Inferior parietal cortex (tissue), 1 donor: ENCODE results near the gene C10orf143.
"Not testable (repeated sequence)": the region's sequence is repeated elsewhere in the genome, so short reads cannot be mapped to it uniquely, and the experiment has no call there.

Experiments
- DNase-seq: peaks from one replicate; pipeline ENCODE4 v3.0.0-alpha.2; 2016; ENCODE audit errors: extremely low spot score

C10orf143 gene

DNA sequence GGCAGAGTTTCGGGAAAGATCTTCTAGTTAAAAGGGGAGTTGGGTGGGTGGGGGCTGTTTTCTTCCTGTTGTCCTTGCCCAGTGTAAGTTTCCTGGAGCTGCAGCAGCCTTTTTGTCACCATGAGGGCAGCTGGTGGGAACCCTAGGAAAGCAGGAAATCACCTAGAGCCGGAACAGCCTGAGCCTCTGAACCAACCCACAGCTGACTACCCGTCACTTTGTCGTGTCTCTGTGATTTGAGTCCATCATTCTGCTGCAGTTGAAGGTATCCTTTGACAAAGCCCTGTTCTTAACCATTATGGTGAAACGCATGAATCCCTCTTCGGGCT, 1.2 kb upstream of the C10orf143 start:
- no peak for DNase-seq

DNA sequence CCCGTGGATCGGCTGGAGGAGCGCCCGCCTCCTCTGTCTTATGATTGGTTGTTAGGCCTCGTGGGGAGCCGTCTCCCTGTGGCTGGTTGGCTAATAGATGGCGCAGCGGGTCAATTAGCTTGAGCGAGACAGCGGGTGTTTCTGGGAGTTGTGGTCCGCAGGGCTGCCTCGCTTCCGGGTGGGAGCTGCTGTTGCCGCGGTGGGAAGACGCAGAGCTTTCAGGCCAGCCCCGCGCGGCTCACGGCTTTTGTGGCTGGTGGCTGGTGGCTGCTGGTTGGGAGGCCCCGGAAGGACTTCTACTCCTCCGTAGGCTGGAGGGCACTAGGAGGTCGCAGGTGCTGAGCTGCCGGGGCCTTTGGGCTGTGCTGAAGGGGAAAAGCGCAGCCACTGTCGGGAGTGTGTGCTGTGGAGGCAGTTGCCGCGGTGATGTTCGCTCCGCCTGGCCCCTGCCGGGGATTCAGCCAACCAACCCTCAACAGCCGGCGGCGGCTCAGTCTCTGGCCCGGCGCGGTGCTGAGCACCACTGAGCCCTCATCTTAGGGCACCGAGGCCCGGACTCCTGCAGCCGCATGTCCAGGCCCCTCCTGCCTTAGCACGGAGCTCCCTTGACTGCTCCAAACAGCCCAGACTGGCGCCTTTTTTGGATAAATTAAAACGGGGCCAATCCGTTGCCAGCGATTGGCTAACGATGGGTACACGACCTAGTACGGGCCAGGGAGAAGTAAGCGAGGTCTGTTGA, 652 bp upstream of the C10orf143 start:
- DNase-seq: peak; percentile 98

DNA sequence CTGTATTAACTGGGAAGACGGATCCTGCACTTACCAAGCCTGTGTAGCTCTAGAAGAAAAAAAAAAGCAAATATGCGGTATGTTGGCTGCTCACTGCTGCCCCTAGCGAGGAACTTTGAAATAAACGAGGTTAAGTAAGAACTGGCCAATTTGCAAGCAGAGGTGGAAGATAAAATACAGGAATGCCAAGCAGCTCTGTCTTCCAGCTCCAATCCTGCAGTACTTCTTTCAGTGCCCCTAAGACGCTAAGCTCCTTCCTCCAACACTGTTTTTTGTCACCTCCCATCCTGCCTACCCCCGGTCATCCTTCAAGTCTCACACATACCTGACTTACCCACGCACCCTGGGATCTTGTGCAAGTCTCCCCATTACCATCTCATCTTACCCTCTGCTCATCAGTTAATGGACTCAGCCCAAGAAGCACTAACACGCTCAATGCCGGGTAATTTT, 809 bp downstream of the C10orf143 start:
- peak; percentile 91 for DNase-seq

DNA sequence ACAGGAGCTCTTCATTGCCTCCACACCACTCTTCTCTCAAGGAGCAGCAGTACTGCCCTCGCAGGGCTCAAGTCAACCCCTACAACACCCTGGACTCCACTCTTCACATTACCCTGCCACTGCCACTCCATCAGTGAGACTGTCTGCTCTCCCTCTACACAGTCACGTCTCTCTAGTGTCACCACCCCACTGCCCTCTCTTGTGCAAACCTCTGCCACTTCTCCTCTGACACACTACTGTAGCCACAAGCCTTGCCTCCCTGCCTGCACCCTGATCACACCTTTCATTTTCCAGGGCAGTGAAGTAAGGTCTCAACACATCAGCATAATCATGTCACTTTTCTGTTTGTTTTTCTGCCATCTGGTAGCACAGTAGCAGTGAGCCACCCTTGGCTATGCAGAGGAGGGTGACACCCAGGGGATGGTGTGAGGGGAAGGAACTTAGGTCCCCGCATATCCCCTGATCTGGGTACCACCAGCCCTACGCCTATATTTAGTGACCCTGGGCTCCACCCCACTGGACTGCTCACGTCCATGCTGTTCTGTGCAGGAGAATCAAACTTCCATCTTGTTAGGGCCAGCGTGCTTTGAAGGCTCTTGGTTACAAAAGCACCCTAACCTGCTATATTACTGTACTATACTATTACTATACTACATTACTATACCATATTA, 1.6 kb downstream of the C10orf143 start:
- no peak for DNase-seq

DNA sequence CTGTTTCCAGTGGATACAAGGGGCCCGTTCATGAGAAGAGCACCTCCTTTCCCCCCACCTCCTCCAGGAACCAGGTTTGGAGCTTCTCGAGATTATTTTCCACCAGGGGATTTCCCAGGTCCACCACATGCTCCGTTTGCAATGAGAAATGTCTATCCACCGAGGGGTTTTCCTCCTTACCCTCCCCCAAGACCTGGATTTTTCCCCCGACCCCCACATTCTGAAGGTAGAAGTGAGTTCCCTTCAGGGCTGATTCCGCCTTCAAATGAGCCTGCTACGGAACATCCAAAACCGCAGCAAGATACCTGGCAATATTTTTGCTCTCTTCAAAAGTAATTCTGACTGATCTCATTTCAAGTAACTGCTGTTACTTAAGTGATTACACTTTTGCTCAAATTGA, 2.5 kb downstream of the C10orf143 start:
- DNase-seq: not testable (repeated sequence)

DNA sequence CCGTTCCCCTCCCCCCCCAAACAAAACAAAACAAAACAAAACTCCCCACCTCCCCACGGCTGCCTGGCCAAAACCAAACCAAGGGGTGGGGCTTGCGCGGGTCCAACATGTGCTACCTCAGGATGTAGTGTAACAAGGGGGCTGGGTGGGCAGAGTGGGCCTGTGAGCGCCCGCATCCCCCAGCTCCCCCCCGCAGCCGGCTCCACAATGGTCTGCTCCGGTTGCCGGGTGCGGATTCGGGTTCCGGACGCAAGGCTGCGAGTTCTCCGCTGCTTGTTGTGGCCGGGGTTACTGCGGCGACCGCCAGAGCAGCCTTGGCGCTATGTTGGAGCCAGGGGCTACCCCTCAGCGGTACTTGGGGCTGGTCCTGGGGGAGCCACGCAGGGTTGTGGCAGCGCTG, 4.9 kb downstream of the C10orf143 start:
- DNase-seq: no peak

DNA sequence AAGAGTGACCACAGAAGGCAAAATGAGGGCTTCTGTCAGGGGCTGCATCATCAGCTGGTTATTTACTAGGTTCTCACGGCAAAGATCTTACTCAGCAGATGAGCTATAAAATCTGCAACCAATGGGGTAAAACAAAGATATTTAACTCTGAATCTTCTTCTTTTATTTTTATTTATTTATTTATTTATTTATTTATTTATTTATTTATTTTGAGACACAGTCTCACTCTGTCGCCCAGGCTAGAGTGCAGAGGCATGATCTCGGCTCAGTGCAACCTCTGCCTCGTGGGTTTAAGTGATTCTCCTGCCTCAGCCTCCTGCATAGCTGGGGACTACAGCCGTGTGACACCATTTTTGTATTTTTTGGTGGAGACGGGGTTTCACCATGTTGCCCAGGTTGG, 11.3 kb downstream of the C10orf143 start:
- no peak for DNase-seq

DNA sequence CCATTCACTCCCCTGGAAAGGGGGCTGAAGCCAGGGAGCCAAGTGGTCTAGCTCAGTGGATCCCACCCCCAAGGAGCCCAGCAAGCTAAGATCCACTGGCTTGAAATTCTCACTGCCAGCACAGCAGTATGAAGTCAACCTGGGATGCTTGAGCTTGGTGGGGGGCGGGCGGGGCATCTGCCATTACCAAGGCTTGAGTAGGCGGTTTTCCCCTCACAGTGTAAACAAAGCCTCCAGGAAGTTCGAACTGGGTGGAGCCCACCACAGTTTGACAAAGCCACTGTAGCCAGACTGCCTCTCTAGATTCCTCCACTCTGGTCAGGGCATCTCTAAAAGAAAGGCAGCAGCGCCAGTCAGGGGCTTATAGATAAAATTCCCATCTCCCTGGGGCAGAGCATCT, 20.1 kb downstream of the C10orf143 start:
- DNase-seq: not testable (repeated sequence)

DNA sequence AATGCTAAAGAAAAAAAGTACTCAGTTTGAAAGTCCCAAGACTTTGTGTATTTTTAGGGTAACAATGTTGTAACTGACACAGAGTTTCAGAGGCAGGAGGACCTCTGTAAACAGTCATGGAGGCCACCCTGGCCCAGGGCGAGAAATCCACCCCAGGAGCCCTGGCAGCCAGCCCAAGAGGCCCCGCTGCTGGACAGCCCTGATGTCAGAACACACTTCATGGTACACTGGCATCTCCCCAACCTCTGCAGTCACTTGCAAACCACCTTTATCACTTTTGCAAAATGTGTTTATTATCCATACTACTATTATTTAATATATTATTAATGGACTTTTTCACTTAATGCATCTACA, 30.2 kb downstream of the C10orf143 start:
- DNase-seq: no peak

DNA sequence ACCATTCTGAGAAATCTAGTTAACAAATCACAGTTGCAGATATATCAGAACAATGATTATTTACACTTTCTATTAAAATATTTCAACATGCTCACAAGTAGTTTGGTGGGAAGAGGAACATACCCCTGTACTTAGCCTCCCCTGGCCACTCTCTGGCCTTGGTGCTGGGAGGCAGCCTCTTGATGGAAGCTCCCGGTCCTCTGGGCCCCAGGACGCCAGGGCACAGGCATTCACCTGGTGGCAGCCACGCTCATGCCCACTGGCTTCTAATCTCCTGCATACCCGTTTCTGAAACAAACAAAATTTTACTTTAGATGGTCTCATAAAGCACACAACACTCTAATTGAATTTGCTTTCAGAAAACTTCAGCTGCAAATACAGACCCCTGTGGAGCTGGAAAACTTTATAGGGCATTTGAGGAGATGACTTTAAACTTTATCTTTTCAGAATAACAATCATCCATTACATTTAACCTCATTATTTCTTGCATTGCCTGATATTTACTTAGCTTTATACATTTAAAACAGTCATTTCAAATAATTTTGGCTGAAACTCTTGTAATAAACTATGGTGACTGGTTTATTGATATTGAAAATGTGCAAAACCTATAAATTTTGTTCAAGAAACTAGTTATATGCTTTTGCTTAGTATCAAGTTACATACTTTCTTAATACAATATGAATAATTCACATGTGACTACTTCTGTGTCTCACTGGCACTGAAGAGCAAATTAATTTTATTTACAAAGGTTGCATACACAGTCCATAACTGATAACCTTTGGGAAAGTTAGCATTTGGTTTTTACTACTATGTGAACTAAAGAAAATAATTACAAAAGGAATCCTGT, 30.8 kb downstream of the C10orf143 start:
- no peak for DNase-seq

DNA sequence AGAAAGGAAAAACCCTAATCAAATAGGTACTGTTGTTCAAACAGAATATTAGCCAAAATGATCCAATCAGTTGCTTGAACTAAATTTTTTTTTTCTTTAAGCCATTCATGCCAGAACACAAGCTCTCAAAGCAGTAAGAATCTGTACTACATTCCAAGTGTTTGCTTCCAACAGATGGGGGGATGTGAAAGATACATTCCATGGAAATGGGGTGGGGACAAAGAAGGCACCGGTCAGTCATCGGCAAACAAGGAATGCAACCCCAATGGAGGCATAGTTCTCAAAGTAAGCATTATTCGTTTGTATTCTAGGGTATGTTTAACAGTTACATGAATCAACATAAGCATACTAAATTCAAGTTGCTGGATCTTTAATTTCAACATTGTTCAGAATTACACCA, 32.5 kb downstream of the C10orf143 start:
- DNase-seq: no peak

DNA sequence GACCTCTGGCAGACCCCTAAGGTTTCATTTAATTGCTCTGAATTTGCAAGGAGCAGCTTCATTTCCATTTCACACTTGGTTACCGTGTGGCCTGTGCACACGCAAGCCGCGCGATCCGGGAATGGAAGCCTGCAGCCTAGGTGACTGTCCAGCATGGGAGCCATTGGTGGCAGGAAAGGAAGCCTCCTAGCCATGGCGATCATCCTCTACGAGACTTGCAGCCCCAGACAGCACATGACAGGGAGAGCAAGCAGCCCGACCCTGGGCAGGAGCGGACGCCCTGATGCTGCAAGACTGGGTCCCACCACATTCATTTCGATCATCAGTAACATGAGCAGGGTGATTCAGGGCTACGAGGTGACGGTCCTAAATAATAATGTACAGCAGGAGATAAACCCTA, 33.9 kb downstream of the C10orf143 start:
- no peak for DNase-seq

DNA sequence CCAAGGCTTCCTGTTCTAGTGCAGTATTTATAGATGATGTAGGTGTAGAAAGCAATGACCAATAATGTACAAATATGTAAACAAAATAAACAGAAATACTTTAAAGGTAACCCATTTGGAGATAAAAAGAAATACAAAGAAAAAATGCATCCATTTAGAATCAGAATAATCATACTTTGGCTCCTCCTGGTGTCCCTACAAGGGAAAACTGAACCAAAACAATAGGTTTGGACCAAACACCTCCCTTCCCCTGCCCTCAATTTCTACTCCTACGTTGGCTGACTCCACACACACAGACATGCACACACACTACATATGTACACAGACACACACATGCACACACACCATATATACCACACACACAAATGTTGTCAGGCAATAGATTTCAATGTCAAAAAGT, 36.0 kb downstream of the C10orf143 start:
- no peak for DNase-seq

DNA sequence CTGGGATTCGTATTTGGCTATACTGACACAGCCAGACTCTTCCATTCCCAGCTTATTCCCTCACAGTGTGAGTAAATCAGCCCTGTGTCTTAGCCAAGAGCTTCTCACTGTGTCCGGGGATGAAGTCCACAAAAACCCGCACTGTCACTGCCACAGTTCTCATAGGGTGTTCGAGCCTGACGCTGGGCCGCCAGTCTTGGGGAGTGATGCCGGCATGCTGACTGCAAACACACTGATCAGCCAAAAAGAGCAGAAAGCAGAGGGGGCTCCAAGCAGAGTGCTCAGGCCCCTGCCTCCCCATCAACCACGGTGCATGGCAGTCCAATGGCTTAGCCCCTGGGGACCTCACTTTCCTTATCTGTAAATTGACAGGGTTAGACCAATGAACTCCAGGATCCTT, 36.7 kb downstream of the C10orf143 start:
- DNase-seq: no peak

DNA sequence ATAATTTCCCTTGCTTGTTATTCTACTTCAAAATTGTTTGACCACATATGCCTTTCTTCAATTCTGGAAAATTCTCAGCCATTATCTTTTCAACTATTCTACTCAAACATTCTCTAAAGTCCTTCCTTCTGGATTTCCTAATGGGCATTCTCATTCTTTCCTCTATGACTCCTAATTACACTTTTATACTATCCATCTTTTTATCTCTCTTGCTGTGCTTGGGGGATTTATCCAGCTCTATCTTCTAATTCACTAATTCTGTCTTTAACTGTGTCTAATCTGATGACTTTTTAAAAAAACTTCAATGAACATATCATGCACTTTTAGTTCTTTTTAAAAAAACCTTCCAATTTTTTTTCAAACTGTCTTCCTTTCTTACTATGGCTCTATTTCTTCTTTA, 38.4 kb downstream of the C10orf143 start:
- DNase-seq: no peak

DNA sequence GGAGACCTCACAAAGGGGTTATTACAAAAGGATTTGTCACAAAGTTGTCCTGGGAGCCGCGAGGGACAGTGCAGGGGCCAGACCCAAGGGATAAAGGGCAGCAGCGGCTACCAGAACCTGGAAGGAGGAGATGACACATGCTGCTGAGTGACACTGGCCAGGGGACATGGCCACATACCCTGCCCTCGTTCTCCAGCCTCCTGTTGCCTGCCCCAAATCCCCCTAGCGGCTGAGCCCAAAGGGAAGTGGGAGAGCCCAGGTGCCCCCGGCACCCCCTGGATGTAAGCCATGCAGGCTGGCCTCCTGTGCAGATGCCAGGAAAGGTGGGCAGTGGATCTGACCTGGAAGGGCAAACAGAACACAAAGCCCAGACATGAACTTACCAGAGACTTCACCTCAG, 42.7 kb downstream of the C10orf143 start:
- DNase-seq: no peak

DNA sequence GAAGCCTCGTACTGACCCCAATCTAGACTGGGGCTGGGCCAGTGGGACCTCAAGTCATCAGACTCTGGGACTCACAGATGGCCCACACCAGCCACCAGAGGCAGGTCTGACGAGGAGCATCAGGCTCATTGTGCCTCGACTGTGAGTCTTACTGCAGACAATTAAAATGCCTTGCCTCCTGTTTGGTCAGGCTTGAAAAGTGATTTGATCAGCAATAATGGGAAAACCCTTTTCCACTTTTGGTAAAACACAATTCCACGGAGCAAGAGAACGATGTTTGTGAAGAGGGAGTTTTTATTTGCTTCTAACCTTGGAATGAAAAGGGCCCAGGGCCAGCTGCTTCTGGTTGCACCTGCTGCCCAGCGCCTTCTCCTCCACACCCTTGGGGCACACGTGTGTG, 43.9 kb downstream of the C10orf143 start:
- no peak for DNase-seq

DNA sequence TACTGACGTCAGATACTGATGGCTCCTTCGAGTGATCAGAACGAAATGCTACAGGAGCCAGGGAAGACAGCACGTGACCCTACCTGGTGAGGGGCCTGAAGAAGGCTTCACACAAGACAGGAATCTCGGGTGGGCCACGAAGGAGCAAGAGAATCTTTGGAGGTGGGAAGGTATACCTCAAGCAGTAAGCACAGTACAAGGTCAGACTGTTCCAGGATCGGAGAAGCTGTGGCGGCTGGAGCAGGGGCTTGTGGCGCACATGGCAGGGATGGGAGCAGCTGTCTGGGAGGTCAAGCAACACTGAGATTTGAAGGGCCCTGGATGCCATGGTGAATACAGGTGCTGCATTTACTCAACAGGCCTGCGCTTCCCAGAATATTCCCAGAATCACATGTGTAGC, 45.4 kb downstream of the C10orf143 start:
- DNase-seq: no peak

DNA sequence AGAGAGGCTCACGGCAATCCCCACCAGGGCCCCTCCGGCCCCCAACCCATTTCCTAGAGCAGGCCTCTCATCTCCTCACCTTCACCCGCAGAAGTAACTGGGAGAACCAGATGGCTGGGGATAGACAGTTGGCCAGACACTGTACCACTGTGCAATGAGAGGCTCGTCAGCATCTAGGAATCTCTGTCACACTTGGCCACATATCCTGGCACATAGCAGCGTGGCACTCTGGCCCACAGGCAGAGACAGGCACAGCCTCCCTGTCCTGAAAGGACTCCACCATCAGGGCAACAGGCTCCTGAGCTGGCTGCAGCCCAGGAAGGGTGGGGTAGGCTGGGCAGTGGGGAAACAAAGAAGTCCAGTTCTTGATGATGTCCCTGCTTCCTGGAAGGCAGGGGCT, 45.8 kb downstream of the C10orf143 start:
- no peak for DNase-seq

DNA sequence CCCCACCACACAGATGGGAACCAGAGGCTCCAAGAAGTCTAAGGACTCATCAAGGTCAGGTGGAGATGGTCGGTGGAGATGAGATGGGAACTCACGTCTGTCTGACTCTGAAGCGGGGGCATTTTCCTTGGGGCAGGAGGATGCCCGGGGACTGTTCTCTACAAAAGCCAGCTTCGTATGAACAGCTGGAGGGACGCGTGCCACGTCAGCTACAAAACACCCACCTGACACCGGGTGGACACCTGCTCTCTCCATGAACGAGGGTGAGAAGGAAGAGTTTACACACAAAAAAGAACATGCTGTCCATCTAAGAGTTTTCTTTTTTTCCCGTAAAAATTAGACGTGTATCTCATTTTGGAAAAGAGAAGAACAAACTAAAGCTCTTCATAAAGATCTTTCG, 47.7 kb downstream of the C10orf143 start:
- DNase-seq: no peak

DNA sequence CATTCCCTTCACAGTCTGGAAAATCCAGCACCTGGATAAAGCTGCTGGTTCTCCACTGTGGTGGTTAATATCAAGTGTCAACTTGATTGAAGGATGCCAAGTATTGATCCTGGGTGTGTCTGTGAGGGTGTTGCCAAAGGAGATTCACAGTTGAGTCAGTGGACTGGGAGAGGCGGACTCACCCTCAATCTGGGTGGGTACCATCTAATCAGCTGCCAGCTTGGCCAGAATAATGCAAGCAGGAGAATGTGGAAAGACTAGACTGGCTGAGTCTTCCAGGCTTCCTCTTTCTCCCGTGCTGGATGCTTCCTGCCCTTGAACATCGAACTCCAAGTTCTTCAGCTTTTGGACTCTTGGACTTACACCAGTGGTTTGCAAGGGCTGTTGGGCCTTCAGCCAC, 48.4 kb downstream of the C10orf143 start:
- no peak for DNase-seq

DNA sequence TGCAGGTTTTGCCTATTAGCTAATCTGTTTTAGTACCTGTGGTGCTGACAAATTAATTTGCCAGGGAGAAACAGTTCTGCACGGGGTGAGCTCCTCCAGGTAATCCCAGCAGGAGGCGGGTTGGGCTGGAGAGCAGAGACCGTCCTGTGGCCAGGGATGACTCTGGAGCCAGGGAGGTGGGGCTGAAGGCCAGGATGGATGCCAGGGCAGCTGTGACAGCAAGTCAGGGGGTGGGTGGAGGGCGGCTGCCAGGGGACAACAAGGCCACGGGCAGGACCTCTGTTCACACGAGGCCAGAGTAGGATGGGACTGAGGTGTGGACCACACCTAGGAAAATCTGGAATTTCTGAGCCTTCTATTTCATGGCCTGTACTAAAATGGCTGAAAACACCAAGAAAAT, 48.9 kb downstream of the C10orf143 start:
- DNase-seq: no peak

DNA sequence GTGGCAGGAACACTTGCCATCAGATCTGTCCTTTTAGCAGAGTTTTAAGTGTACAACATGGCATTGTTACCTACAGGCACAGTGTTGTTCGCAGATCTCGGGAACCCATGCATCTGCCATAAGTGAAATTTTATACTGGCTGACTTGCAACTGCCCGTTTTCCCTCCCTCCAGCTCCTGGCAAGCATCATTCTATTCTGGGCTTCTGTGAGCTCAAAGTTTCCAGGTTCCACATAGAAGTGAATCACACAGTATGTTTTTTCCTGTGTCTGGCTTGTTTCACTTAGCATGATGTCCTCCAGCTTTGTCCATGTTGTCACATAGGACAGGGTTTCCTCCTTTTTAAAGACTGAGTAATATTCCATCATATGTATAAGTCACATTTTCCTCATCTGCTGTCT, 56.6 kb downstream of the C10orf143 start:
- DNase-seq: no peak
